HEK293T (cell line): ENCODE results near the gene JPH4.

Source experiments
- FOXK2 ChIP-seq: fragments of 450-650 bp; IDR thresholded peaks from 2 replicates; pipeline ENCODE4 v1.6.1; 2016; ENCODE audit warnings: mild to moderate bottlenecking
- L3MBTL2 ChIP-seq: fragments of 450-650 bp; conservative IDR thresholded peaks from 2 replicates; pipeline ENCODE4 v1.6.1; 2016; ENCODE audit warnings: mild to moderate bottlenecking
- NFRKB ChIP-seq: fragments of 450-650 bp; IDR thresholded peaks from 2 replicates; pipeline ENCODE4 v1.6.1; 2016; ENCODE audit warnings: mild to moderate bottlenecking, moderate library complexity
- PKNOX1 ChIP-seq: fragments of 450-650 bp; IDR thresholded peaks from 2 replicates; pipeline ENCODE4 v1.6.1; 2016
- SUZ12 ChIP-seq: fragments of 450-650 bp; IDR thresholded peaks from 2 replicates; pipeline ENCODE4 v1.6.1; 2016; ENCODE audit warnings: mild to moderate bottlenecking
- TARDBP ChIP-seq: fragments of 450-650 bp; IDR thresholded peaks from 2 replicates; pipeline ENCODE4 v1.6.1; 2016

DNA sequence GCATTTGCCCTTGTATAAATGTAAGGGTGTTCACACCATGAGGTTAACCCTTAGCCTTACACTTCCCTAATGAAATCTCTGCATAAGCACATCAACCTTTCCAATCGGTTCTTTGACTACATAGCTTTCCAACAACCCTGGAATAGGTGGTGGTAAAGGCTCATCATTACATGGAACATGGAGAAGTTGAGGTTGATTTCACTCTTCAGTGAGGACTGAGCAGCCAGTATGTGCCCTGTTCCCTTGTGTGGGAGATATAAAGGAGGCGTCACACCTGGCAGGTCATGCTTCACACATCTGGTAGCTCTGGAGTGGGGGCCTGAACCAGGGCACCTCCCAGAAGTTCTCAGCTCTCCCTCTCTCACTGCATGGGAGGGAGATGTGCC, 21.7 kb upstream of the JPH4 start:
- no peak for TF ChIP-seq TARDBP
- TF ChIP-seq PKNOX1 = no peak
- no peak for TF ChIP-seq FOXK2
- no peak for TF ChIP-seq L3MBTL2
- TF ChIP-seq NFRKB = no peak
- TF ChIP-seq SUZ12 = no peak
